HG03045 (cell line): ENCODE measurements around the gene ASCL2.
"Not testable (repeated sequence)": the region's sequence is repeated elsewhere in the genome, so short reads cannot be mapped to it uniquely, and the experiment has no call there.

Experiments
- ATAC-seq: cut with Tn5 transposase; IDR thresholded peaks from one replicate; pipeline ENCODE4 v1.9.1; 2021; ENCODE audit warnings: mild to moderate bottlenecking, moderate library complexity; ENCODE audit not compliant: unreplicated experiment

ASCL2 gene

DNA sequence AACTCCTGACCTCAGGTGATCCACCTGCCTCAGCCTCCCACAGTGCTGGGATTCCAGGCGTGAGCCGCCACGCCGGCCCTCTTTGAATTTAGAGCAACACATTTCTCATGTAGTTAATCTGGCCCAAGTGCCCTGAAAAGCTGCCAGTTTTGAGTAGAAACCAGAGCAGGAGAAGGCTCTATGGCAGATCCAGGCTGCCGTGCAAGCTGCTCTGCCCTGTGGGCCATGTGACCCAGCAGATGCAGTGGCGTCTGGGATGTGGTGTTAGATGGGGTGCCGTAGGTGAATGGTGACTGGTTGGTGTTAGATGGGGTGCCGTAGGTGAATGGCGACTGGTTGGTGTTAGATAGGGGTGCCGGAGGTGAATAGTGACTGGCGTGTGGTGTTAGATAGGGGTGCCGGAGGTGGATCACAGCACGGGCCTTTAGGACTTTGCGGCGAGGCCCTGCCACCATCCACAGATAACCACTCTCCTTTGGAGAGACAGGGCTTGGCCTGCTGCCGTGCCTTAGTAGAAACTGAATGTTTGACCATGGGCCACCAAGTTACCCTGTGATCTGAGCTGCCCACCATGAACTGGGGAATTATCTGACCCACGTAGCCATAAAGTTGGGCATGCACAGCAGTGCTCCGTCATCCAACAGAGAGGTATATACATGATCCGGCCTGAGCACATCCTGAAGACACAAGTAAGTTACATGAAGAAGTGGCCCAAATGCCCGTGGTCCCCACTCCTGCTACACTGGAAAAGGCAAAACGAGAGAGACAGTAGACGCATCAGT is 32.7 kb downstream of the ASCL2 start:
- ATAC-seq = no peak

DNA sequence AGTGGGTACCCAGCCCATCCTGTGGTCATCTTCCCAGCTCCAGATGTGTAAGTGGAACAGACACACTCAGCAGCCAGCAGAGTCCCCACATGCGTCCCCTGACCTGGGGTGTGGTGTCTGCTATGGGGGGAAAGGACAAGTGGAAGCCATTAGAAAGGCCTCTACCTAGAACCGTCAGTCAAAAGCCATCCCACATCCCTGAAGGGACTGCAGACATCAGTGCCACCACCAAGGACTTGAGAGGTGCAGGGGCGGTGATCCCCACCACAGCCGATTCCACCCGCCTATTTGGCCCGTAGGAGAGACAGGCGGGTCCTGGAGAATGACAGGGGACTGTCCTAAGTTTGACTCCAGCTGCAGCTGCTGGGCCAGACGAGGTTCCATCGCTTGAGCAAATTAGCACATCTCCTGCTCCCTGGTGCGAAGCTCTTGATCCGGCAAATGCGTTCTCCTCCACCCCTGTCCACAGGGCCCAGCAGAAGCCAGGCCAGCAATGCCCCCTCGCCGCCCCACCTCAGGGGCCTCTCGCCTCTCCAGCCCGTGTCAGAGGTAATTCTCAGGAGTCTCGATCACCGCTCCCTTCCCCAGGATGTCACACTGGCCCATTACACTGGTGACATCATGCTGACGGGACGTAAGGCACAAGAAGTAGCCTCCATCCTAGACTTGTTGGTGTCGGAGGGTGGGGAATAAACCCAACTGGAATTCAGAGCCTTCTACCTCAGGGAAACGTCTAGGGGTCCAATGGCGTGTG is 33.8 kb downstream of the ASCL2 start:
- not testable (repeated sequence) for ATAC-seq

DNA sequence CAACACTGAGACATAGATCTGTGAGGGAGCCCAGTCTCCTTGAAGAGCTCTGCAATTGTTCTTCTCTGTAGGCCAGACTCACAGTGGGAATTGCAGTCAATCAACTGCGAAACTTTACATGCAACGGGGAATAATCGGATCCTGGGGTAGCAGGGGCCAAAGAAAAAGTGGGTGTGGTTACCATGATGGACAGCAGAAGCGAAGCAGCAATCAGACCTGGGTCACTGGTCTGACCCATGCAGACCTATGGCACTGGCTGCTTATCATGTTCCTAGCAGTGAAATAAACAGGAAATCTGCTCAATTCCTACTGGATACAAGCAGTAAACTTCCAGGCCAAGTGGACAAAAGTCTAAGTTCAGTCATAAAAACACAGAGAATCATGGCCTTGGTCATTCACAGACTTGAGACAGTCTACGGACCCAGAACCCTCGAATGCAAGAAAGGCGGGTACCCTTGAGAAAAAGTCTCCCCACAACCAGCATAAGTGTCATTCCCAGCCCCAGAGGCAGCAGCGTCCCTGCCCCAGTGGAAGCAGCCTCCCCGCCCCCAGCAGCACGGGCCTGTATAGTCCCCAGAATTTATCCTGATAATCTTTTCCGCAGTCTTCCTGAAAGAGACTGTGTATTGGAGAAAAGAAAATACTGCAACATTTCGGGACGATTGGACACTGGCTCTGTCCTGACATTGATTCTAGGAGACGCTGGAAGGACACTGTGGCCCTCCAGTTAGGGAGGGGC is 34.6 kb downstream of the ASCL2 start:
- ATAC-seq = no peak

DNA sequence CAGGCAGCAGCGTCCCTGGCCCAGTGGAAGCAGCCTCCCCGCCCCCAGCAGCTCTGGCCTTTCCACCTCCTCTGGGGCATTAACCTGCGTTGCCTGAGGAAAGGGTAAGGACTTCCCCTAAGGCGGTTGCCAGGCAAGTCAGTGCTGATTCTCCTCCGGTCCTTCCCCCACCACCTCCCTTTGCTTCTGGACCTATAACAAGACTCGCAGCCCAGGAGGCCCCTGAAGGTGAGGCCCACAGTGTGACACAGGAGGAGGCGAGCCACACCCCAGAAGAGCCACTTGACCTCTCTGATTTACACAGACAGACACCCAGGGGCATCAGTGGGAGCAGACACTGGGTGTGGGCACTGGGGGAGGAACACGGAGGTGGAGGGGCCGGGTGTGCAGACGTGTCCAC is 35.4 kb downstream of the ASCL2 start:
- ATAC-seq = no peak

DNA sequence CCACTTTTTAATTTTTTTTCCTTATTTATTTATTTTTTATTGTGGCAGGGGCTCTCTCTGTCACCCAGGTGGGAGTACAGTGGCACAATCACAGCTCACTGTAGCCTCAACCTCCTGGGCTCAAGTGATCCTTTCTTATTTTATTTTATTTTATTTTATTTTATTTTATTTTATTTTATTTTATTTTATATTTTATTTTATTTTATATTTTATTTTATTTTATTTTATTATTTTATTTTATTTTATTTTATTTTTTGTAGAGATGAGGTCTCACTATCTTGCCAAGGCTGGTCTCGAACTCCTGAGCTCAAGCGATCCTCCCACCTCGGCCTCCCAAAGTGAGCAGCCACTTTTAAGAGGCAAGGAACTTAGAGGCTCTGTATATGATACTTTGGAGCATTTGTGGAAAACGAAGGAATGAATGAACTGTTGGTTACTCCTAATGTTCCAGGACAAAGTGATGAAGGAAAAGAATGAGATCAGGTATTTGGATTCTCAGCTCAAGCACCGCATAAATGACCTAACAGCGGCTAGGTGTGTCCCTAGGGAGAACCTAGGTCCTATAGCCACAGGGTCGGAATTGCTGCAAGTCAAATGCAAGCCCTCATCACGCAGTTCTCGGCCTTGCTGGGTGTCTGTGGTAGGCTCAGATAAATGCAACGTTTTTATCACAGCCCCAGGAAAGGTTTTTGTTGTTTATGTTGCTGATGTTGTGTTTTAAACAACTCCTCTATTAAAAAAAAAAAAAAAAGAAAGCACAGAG is 36.5 kb downstream of the ASCL2 start:
- ATAC-seq = no peak

DNA sequence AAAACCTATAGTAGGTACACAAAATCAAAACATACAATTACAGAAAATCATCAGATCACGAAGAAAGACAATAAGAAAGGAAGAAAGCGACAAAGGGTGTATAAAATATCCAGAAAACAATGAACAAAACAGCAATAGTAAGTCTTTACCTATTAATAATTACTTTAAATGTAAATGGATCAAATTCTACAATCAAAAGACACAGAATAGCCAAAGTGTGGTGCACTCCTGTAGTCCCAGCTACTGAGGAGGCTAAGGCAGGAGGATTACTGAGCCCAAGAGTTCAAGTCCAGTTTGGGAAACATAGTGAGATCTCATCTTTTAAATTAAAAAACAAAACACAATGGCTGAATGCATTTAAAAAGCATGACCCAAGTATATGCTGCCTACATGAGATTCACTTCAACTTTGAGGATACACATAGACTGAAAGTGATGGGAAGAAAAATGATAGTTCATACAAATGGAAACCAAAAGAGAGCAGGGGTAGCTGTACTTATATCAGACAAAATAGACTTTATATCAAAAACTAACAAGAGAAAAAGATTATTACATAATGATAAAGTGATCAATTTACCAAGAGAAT is 40.6 kb downstream of the ASCL2 start:
- no peak for ATAC-seq

DNA sequence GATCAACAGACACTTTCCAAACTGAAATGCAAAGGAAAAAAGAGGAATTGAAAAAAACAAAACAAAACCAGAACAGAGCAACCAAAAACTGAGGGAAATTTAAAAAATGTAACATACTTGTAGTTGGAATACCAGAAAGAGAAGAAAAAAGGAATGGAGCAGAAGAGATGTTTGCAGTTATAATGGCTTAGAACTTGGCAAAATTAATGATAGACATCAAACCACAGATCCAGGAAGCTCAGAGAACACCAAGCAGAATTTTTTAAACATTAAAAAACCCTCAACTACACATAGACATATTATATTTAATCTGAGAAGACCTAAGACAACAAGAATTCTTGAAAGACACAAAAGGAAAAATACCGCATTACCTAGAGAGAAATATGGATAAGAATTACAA is 46.1 kb downstream of the ASCL2 start:
- ATAC-seq = no peak

DNA sequence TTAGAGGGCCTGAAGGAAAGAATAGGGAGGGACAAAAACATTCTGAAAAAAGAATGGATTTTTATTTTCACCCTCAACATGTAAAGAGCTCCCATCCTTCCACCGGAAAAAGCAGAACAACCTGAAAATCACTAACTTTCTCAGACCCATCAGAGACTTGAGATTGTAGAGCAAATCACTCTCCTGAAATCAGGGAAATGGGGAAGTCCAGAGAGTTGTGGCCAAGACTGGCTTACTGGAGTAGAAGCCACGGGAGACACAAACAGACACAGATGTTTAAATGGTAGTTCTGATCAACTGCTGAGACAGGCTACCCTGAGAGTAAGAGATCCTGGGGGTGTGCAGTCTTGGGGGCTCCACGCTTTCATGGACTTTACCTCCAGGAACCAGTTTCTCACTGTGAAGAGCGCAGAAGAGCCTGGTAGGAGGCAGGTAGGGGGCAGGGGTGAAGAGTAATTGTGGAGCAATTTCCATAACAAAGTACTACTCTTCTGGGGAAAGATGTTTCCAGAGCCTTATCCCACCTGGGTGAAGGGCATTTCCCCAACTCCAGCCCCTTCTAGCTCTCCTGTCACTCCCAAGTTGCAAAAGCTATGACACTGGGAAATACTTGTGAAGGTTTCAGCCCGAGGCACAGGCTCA is 47.1 kb downstream of the ASCL2 start:
- no peak for ATAC-seq

DNA sequence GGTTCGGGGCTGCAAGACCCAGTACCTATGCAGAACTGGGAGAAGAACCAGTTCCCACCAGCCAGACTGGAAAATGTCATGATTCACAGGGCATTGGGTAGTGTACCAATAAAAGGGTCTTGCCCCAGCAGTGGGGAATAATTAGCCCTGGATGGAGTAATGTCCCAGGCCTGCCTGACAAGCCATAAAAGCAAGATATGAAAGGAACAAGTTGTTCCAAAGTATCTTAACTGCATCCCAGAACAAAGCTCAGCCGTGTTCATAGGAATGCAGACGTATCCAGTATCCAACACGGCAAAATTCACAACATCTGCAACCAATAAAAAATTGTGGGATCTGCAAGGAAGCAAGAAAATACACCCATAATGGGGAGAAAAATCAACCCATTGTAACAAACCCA is 47.9 kb downstream of the ASCL2 start:
- ATAC-seq = no peak

DNA sequence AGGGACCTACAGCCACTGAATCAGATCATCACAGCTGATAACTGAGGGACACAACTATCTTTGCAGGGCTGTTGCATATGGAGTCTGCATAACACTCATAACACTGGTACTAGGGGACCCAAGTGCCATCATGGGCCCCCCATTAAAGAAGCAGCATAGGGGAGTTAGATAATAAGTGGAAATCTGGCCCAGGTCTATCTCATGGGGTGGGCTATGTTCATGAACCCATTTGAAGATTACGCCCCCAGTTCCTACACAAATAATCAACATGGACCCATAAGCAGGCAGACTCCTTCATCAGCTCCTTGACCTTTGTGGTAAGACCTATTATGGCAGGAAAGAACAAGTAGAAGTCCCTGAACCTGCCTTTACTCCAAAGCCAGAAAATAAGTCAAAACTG is 48.8 kb downstream of the ASCL2 start:
- no peak for ATAC-seq

DNA sequence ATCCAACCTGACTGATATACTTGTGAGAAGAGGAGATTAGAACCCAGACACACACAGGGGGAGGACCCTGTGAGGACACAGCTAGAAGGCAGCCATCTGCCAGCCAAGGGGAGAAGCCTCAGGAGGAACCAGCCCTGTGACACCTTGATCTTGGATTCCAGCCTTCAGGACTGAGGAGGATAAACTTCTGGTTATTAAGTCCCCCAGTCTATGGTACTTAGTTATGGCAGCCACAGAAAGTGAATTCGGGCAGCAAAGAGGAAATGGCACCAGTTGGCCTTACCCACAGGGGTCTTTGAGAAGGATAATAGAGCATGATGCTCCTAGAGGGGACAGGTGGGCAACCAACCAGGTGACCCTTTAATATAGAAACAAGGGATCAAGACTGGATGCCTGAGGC is 49.4 kb downstream of the ASCL2 start:
- no peak for ATAC-seq

DNA sequence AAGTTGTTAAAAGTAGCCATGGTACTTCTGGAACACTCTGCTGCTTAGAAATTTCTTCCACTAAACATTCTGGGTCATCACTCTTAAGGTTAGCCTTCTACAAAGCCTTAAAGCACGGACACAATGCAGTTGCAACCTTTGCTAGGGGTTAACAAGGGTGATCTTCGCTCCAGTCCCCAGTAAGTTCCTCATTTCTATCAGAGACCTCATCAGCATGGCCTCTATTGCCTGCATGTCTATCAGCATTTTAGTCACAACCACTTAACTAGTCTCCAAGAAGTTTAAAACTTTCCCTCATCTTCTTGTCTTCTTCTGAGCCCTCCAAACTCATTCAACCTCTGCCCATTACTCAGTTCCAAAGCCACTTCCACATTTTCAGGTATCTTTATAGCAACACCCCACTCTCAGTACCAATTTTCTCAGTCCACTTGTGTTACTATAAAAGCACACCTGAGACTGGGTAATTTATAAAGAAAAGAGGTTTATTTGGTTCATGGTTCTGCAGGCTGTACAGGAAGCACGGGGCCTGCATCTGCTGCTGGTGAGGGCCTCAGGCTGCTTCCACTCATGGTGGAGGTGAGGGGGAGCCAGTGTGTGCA is 50.1 kb downstream of the ASCL2 start:
- no peak for ATAC-seq

DNA sequence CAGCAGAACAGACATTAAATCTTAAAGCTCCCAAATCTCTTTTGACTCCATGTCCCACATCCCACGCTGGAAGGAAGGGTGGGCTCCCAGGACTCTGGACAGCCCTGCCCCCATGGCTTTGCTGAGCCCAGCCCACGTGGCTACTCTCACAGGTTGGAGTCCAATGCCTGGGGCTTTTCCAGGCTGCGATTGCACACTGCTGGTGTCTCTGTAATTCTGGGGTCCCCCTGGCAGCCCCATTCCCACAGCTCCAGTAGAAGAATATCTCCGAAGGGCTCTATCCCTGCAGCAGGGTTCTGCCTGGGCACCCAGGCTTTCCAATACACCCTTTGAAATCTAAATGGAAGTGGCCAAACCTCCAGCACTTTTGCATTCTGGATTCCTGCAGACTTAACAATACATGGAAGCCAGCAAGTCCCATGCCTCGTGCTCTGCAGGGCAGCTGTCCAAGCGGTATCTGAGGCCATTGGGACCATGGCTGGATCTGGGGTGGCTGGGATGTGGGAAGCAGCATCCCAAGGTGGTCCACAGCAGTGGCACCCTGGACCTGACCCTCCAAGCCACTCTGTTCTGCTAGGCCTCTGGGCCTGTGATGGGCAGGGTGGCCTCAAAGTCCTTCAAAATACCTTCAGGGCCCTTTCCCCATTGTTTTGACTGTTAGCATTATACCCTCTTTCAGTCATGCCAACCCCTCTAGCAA is 50.9 kb downstream of the ASCL2 start:
- no peak for ATAC-seq
